Loucy (cell line): ENCODE data around the gene TMEM250.

Source experiments
- EZH2phosphoT487 ChIP-seq: fragments of 200-600 bp; IDR thresholded peaks from 2 replicates; pipeline ENCODE4 v1.6.1; 2018; ENCODE audit warnings: antibody characterized with exemption, mild to moderate bottlenecking, moderate library complexity, borderline replicate concordance
- TF ChIP-seq, protein P1 (sequence below): fragments of 200-600 bp; sonication (generic); conservative IDR thresholded peaks from 2 replicates; pipeline ENCODE4 v1.5.1; 2014; ENCODE audit warnings: mild to moderate bottlenecking, antibody characterized with exemption, low read length

DNA sequence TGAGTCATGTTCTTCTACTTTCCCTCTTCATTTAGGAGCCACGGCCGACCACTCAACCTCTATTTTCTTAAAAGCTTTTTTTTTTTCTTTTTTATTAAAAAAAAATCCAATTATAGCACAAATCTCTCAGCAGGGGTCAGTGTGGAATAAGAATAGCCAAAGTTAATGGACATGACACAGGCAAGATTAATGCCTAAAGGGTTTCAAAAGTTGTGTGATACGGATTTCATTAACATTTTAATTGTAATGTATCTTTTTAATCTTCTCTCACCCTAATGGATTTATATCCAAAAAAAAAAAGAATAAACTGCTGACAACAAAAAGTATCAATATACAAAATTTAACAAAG, 29.0 kb downstream of the TMEM250 start:
- TF ChIP-seq, protein P1, sequence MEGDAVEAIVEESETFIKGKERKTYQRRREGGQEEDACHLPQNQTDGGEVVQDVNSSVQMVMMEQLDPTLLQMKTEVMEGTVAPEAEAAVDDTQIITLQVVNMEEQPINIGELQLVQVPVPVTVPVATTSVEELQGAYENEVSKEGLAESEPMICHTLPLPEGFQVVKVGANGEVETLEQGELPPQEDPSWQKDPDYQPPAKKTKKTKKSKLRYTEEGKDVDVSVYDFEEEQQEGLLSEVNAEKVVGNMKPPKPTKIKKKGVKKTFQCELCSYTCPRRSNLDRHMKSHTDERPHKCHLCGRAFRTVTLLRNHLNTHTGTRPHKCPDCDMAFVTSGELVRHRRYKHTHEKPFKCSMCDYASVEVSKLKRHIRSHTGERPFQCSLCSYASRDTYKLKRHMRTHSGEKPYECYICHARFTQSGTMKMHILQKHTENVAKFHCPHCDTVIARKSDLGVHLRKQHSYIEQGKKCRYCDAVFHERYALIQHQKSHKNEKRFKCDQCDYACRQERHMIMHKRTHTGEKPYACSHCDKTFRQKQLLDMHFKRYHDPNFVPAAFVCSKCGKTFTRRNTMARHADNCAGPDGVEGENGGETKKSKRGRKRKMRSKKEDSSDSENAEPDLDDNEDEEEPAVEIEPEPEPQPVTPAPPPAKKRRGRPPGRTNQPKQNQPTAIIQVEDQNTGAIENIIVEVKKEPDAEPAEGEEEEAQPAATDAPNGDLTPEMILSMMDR = peak; percentile 64
- TF ChIP-seq EZH2phosphoT487 = no peak
